Stimulated activated effector memory CD8-positive, alpha-beta T cell treated with anti-CD3 and anti-CD28 coated beads, Interleukin-12 subunit alpha, Interleukin-12 subunit beta, amount 100 ng/mL, for 72 hours (primary cell): ENCODE data around the gene BEX3.
A peak's percentile ranks its signal among the peaks of the same experiment; 100 is the strongest.
"Not testable (repeated sequence)": the region's sequence is repeated elsewhere in the genome, so short reads cannot be mapped to it uniquely, and the experiment has no call there.

Experiments
- ATAC-seq: fragments of 150-1000 bp; cut with Tn5 transposase; 2 replicates; pipeline ENCODE4 v1.10.0; 2021
- DNase-seq, 2 donors: peaks; one replicate each; pipeline ENCODE4 v3.0.0; 2021 to 2022; ENCODE audit warnings: low spot score in 2 of 2
- H3K27ac Mint-ChIP-seq: one replicate; pipeline ENCODE4 v1.8.0; 2022; ENCODE audit warnings: mild to moderate bottlenecking, mixed read lengths
- H3K36me3 Mint-ChIP-seq: one replicate; pipeline ENCODE4 v1.8.0; 2022; ENCODE audit warnings: mild to moderate bottlenecking, mixed read lengths
- H3K4me1 Mint-ChIP-seq: one replicate; pipeline ENCODE4 v1.8.0; 2022; ENCODE audit warnings: mixed read lengths
- H3K4me3 Mint-ChIP-seq: one replicate; pipeline ENCODE4 v1.8.0; 2022; ENCODE audit warnings: mild to moderate bottlenecking, mixed read lengths
- H3K9me3 Mint-ChIP-seq: one replicate; pipeline ENCODE4 v1.8.0; 2022; ENCODE audit warnings: mixed read lengths

Gene BEX3

GRCh38 chrX:103400931-103401330 is 24.6 kb downstream of the BEX3 start:
- H3K4me3 Mint-ChIP-seq: no peak overlapping the region
- no peak for ATAC-seq
- H3K9me3 Mint-ChIP-seq: no peaks in the 10 kb centered on the region
- peaks cover 6% of the 10 kb centered on the region for H3K36me3 Mint-ChIP-seq
- peaks cover 6% of the 10 kb centered on the region for H3K4me1 Mint-ChIP-seq
- no peak overlapping the region for H3K27ac Mint-ChIP-seq
- DNase-seq: no peak

- H3K36me3 Mint-ChIP-seq: peaks cover 6% of the 10 kb centered on the region
- ATAC-seq: peak; percentile 73
Measured at GRCh38 chrX:103404231-103405008, 28.1 kb downstream of the BEX3 start.

GRCh38 chrX:103405009-103405333 is 28.6 kb downstream of the BEX3 start:
- ATAC-seq: no peak
- Mint-ChIP-seq H3K36me3 (peaks cover 6% of the 10 kb centered on the region), H3K4me3 (peak overlapping the region; percentile 74), H3K4me1 (peaks cover 6% of the 10 kb centered on the region), H3K9me3 (no peaks in the 10 kb centered on the region), H3K27ac (peak overlapping the region; percentile 89)
- no peak for DNase-seq

More at GRCh38 chrX:103404231-103405008, 28.1 kb downstream of the BEX3 start:
- DNase-seq: peak; percentile 6 to 65
- Mint-ChIP-seq H3K27ac (peak overlapping the region; percentile 89), H3K4me1 (peaks cover 6% of the 10 kb centered on the region), H3K4me3 (peak overlapping the region; percentile 74), H3K9me3 (no peaks in the 10 kb centered on the region)

- Mint-ChIP-seq H3K36me3 (peaks cover 6% of the 10 kb centered on the region), H3K27ac (no peak overlapping the region), H3K4me1 (peaks cover 6% of the 10 kb centered on the region), H3K9me3 (no peaks in the 10 kb centered on the region), H3K4me3 (no peak overlapping the region)
- ATAC-seq (no peak), DNase-seq (no peak)
Measured at GRCh38 chrX:103406256-103406655, 29.9 kb downstream of the BEX3 start.

- Mint-ChIP-seq H3K4me1 (peaks cover 6% of the 10 kb centered on the region), H3K9me3 (no peaks in the 10 kb centered on the region), H3K27ac (no peak overlapping the region), H3K36me3 (peaks cover 6% of the 10 kb centered on the region), H3K4me3 (no peak overlapping the region)
- no peak for DNase-seq
- no peak for ATAC-seq
Measured at GRCh38 chrX:103407776-103408175, 31.4 kb downstream of the BEX3 start.

GRCh38 chrX:103411721-103412120 is 35.4 kb downstream of the BEX3 start:
- not testable (repeated sequence) for DNase-seq, H3K9me3 Mint-ChIP-seq, ATAC-seq, H3K36me3 Mint-ChIP-seq, H3K4me1 Mint-ChIP-seq, H3K27ac Mint-ChIP-seq, H3K4me3 Mint-ChIP-seq

GRCh38 chrX:103413705-103414387 is 37.5 kb downstream of the BEX3 start:
- Mint-ChIP-seq H3K9me3 (no peaks in the 10 kb centered on the region), H3K27ac (no peak overlapping the region), H3K4me1 (no peaks in the 10 kb centered on the region), H3K36me3 (no peaks in the 10 kb centered on the region), H3K4me3 (no peak overlapping the region)
- DNase-seq (no peak), ATAC-seq (no peak)

GRCh38 chrX:103414561-103414960 is 38.2 kb downstream of the BEX3 start:
- Mint-ChIP-seq H3K4me1 (no peaks in the 10 kb centered on the region), H3K27ac (no peak overlapping the region)

GRCh38 chrX:103415068-103415467 is 38.7 kb downstream of the BEX3 start:
- peak; percentile 39 for ATAC-seq
- Mint-ChIP-seq H3K27ac (no peak overlapping the region), H3K36me3 (no peaks in the 10 kb centered on the region), H3K4me1 (no peaks in the 10 kb centered on the region), H3K4me3 (no peak overlapping the region), H3K9me3 (no peaks in the 10 kb centered on the region)
- no peak for DNase-seq

More at GRCh38 chrX:103414561-103414960, 38.2 kb downstream of the BEX3 start:
- Mint-ChIP-seq H3K9me3 (no peaks in the 10 kb centered on the region), H3K4me3 (no peak overlapping the region), H3K36me3 (no peaks in the 10 kb centered on the region)
- ATAC-seq (no peak), DNase-seq (no peak)

GRCh38 chrX:103415528-103415927 is 39.2 kb downstream of the BEX3 start:
- peak; percentile 55 for ATAC-seq
- no peaks in the 10 kb centered on the region for H3K9me3 Mint-ChIP-seq

GRCh38 chrX:103417370-103417769 is 41.0 kb downstream of the BEX3 start:
- no peak for DNase-seq
- ATAC-seq: no peak
- H3K4me3 Mint-ChIP-seq: no peak overlapping the region
- no peaks in the 10 kb centered on the region for H3K9me3 Mint-ChIP-seq
- H3K36me3 Mint-ChIP-seq: no peaks in the 10 kb centered on the region
- no peaks in the 10 kb centered on the region for H3K4me1 Mint-ChIP-seq
- no peak overlapping the region for H3K27ac Mint-ChIP-seq

More at GRCh38 chrX:103415528-103415927, 39.2 kb downstream of the BEX3 start:
- DNase-seq: no peak
- no peaks in the 10 kb centered on the region for H3K4me1 Mint-ChIP-seq
- H3K36me3 Mint-ChIP-seq: no peaks in the 10 kb centered on the region
- H3K27ac Mint-ChIP-seq: no peak overlapping the region
- no peak overlapping the region for H3K4me3 Mint-ChIP-seq

- Mint-ChIP-seq H3K4me1 (no peaks in the 10 kb centered on the region), H3K4me3 (no peak overlapping the region)
Measured at GRCh38 chrX:103417933-103418332, 41.6 kb downstream of the BEX3 start.

GRCh38 chrX:103418811-103419340 is 42.5 kb downstream of the BEX3 start:
- Mint-ChIP-seq H3K4me1 (no peaks in the 10 kb centered on the region), H3K4me3 (no peak overlapping the region), H3K27ac (no peak overlapping the region), H3K36me3 (no peaks in the 10 kb centered on the region), H3K9me3 (no peaks in the 10 kb centered on the region)
- ATAC-seq (no peak), DNase-seq (no peak)

More at GRCh38 chrX:103417933-103418332, 41.6 kb downstream of the BEX3 start:
- Mint-ChIP-seq H3K9me3 (no peaks in the 10 kb centered on the region), H3K36me3 (no peaks in the 10 kb centered on the region), H3K27ac (no peak overlapping the region)
- no peak for DNase-seq
- ATAC-seq: no peak

- no peak for DNase-seq
- Mint-ChIP-seq H3K4me1 (no peaks in the 10 kb centered on the region), H3K4me3 (no peak overlapping the region), H3K9me3 (no peaks in the 10 kb centered on the region), H3K27ac (no peak overlapping the region), H3K36me3 (no peaks in the 10 kb centered on the region)
- ATAC-seq: no peak
Measured at GRCh38 chrX:103423955-103424638, 47.8 kb downstream of the BEX3 start.
